Activated T-cell treated with anti-CD3 and anti-CD28 coated beads for 1 hour (primary cell): ENCODE measurements around the gene MAN1C1.
A peak's percentile ranks its signal among the peaks of the same experiment; 100 is the strongest.

ENCODE experiments used
- DNase-seq: peaks from one replicate; pipeline ENCODE4 v3.0.0-alpha.2; 2020; ENCODE audit warnings: low read depth

The MAN1C1 gene

GRCh38 chr1:25803368-25803767 is 186.8 kb downstream of the MAN1C1 start:
- no peak for DNase-seq

GRCh38 chr1:25804244-25804963 is 187.8 kb downstream of the MAN1C1 start:
- no peak for DNase-seq

GRCh38 chr1:25804964-25805862 is 188.6 kb downstream of the MAN1C1 start:
- no peak for DNase-seq

- no peak for DNase-seq
Measured at GRCh38 chr1:25805863-25806225, 189.3 kb downstream of the MAN1C1 start.

GRCh38 chr1:25806418-25806817 is 189.8 kb downstream of the MAN1C1 start:
- no peak for DNase-seq

GRCh38 chr1:25807480-25808390 is 191.1 kb downstream of the MAN1C1 start:
- DNase-seq = no peak

- no peak for DNase-seq
Measured at GRCh38 chr1:25808481-25809244, 192.1 kb downstream of the MAN1C1 start.

- no peak for DNase-seq
Measured at GRCh38 chr1:25809283-25809926, 192.8 kb downstream of the MAN1C1 start.

- DNase-seq = no peak
Measured at GRCh38 chr1:25809929-25810328, 193.3 kb downstream of the MAN1C1 start.

- peak; percentile 78 for DNase-seq
Measured at GRCh38 chr1:25810341-25811299, 194.0 kb downstream of the MAN1C1 start.

GRCh38 chr1:25811384-25812082 is 194.9 kb downstream of the MAN1C1 start:
- no peak for DNase-seq

- DNase-seq = no peak
Measured at GRCh38 chr1:25813071-25813733, 196.6 kb downstream of the MAN1C1 start.

GRCh38 chr1:25813734-25814471 is 197.3 kb downstream of the MAN1C1 start:
- DNase-seq = no peak

- DNase-seq = no peak
Measured at GRCh38 chr1:25814549-25815087, 198.0 kb downstream of the MAN1C1 start.

- no peak for DNase-seq
Measured at GRCh38 chr1:25815208-25816111, 198.9 kb downstream of the MAN1C1 start.

- no peak for DNase-seq
Measured at GRCh38 chr1:25816112-25816718, 199.6 kb downstream of the MAN1C1 start.
